ENCODE results near the gene ACADM.

The ACADM gene

DNA sequence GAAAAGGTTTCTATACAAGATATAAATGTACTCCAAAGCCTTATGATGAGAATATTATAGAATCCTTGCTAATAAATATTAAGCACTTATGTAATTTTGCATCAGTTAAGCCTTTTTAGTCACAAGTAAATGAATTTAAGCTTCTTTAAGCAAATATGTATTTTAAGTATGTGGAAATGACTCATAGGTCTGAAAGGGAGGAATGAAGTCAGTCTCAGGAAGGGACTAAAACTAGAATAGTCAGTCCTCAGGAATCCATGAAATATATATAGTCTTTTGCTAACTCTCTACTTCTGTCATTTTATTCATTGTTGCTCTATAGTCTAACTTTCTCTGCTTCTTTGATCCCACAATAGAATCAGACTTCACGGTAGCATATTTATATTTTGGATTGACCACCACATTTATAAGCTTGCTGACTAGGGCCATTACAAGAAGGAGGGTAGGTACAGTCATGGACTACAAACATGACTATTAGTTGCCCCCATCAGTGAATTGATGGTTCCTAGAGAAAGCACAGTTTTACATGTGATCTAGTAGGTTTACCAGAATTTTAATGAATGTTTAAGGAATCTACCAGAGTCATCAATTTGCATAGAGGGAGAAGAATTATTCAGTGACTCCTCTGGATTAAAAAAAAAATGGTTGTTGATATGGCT lies 41.3 kb downstream of the ACADM start:
- ATAC-seq, result peak; percentile 97
- TF ChIP-seq ISL1 (CRISPR knock-in tag; IDR thresholded peaks at IDR 0.05) (peak; percentile 56), ZNF565 (CRISPR knock-in tag; conservative IDR thresholded peaks at IDR 0.05; ENCODE audit: low read depth) (no peak)

DNA sequence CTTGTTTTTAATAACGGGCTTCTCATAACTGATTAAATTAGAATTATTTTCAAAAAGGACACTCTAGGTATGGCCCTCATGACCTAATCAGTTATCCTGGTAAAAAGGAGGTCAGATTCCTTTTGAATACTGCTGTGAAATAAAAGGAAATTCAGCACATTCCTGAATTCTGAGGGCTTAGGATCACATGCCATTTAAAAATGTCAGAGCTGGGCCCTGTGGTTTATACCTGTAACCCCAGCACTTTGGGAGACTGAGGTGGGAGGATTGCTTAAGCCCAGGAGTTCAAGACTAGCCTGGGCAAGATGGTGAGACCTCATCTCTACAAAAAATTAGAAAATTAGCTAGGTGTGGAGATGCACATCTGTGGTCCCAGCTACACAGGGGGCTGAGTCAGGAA lies 43.5 kb downstream of the ACADM start:
- no peak for TF ChIP-seq TOX (CRISPR knock-in tag; IDR thresholded peaks at IDR 0.05; ENCODE audit: borderline replicate concordance)
- no peak for TF ChIP-seq RARB (CRISPR knock-in tag; IDR thresholded peaks at IDR 0.05)
- TF ChIP-seq CSRNP3 (CRISPR knock-in tag; IDR thresholded peaks at IDR 0.05), result no peak
- no peak for TF ChIP-seq CREB5 (CRISPR knock-in tag; IDR thresholded peaks at IDR 0.05; ENCODE audit: low read depth)
- TF ChIP-seq ZFP30 (CRISPR knock-in tag; IDR thresholded peaks at IDR 0.05), result no peak
- TF ChIP-seq, protein P1, sequence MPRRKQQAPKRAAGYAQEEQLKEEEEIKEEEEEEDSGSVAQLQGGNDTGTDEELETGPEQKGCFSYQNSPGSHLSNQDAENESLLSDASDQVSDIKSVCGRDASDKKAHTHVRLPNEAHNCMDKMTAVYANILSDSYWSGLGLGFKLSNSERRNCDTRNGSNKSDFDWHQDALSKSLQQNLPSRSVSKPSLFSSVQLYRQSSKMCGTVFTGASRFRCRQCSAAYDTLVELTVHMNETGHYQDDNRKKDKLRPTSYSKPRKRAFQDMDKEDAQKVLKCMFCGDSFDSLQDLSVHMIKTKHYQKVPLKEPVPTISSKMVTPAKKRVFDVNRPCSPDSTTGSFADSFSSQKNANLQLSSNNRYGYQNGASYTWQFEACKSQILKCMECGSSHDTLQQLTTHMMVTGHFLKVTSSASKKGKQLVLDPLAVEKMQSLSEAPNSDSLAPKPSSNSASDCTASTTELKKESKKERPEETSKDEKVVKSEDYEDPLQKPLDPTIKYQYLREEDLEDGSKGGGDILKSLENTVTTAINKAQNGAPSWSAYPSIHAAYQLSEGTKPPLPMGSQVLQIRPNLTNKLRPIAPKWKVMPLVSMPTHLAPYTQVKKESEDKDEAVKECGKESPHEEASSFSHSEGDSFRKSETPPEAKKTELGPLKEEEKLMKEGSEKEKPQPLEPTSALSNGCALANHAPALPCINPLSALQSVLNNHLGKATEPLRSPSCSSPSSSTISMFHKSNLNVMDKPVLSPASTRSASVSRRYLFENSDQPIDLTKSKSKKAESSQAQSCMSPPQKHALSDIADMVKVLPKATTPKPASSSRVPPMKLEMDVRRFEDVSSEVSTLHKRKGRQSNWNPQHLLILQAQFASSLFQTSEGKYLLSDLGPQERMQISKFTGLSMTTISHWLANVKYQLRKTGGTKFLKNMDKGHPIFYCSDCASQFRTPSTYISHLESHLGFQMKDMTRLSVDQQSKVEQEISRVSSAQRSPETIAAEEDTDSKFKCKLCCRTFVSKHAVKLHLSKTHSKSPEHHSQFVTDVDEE (CRISPR knock-in tag; IDR thresholded peaks at IDR 0.05), result no peak
- no peak for TF ChIP-seq ARNTL (CRISPR knock-in tag; IDR thresholded peaks at IDR 0.05; ENCODE audit: borderline replicate concordance, low read depth)
- no peak for TF ChIP-seq ZNF8 (CRISPR knock-in tag; IDR thresholded peaks at IDR 0.05)
- no peak for TF ChIP-seq PPARA (CRISPR knock-in tag; IDR thresholded peaks at IDR 0.05; ENCODE audit: borderline replicate concordance)
- no peak for TF ChIP-seq BACH2 (CRISPR knock-in tag; IDR thresholded peaks at IDR 0.05; ENCODE audit: borderline replicate concordance)
- TF ChIP-seq SNAI2 (CRISPR knock-in tag; IDR thresholded peaks at IDR 0.05), result no peak
- no peak for TF ChIP-seq TCF4 (CRISPR knock-in tag; IDR thresholded peaks at IDR 0.05; ENCODE audit: borderline replicate concordance)
- TF ChIP-seq CSDC2 (CRISPR knock-in tag; IDR thresholded peaks at IDR 0.05), result no peak
- TF ChIP-seq GLIS3 (CRISPR knock-in tag; IDR thresholded peaks at IDR 0.05), result no peak
- no peak for TF ChIP-seq OSR1 (CRISPR knock-in tag; IDR thresholded peaks at IDR 0.05)
- TF ChIP-seq ISL1 (CRISPR knock-in tag; IDR thresholded peaks at IDR 0.05), result no peak
- TF ChIP-seq ZNF565 (CRISPR knock-in tag; conservative IDR thresholded peaks at IDR 0.05; ENCODE audit: low read depth), result no peak
- TF ChIP-seq PATZ1 (CRISPR knock-in tag; IDR thresholded peaks at IDR 0.05; ENCODE audit: borderline replicate concordance), result no peak
- TF ChIP-seq, protein P2, sequence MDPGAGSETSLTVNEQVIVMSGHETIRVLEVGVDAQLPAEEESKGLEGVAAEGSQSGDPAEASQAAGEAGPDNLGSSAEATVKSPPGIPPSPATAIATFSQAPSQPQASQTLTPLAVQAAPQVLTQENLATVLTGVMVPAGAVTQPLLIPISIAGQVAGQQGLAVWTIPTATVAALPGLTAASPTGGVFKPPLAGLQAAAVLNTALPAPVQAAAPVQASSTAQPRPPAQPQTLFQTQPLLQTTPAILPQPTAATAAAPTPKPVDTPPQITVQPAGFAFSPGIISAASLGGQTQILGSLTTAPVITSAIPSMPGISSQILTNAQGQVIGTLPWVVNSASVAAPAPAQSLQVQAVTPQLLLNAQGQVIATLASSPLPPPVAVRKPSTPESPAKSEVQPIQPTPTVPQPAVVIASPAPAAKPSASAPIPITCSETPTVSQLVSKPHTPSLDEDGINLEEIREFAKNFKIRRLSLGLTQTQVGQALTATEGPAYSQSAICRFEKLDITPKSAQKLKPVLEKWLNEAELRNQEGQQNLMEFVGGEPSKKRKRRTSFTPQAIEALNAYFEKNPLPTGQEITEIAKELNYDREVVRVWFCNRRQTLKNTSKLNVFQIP (CRISPR knock-in tag; IDR thresholded peaks at IDR 0.05; ENCODE audit: borderline replicate concordance, low read depth), result no peak
- peak; percentile 18; the same call in 2 of the 3 replicates for ATAC-seq

DNA sequence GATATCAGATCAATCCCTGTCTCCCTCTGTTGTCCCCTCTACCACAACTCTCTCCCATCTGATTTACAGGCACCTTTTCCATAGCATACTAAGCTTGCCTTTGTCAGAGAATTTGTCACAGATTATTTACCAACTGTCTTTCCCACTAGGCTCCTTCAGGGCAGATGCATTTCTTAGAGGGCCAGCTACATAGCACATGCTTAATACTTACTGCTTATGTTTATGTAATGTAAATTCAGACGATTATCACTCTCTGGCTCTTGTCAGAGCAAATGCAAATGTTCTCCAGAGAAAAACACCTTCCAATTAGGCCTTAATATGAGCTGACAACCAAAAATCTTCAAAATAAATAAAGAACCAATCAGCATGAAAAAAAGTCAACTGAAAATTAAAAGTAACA lies 46.3 kb downstream of the ACADM start:
- no peak for ATAC-seq
- TF ChIP-seq TOX (CRISPR knock-in tag; IDR thresholded peaks at IDR 0.05; ENCODE audit: borderline replicate concordance), result no peak
- TF ChIP-seq CREB5 (CRISPR knock-in tag; IDR thresholded peaks at IDR 0.05; ENCODE audit: low read depth), result no peak
- TF ChIP-seq ZNF565 (CRISPR knock-in tag; conservative IDR thresholded peaks at IDR 0.05; ENCODE audit: low read depth), result no peak
- TF ChIP-seq ESRRG (CRISPR knock-in tag; IDR thresholded peaks at IDR 0.05), result no peak
- no peak for TF ChIP-seq TCF4 (CRISPR knock-in tag; IDR thresholded peaks at IDR 0.05; ENCODE audit: borderline replicate concordance)
- no peak for TF ChIP-seq ZFP30 (CRISPR knock-in tag; IDR thresholded peaks at IDR 0.05)
- TF ChIP-seq ZFP3 (CRISPR knock-in tag; IDR thresholded peaks at IDR 0.05), result no peak
- TF ChIP-seq PPARA (CRISPR knock-in tag; IDR thresholded peaks at IDR 0.05; ENCODE audit: borderline replicate concordance), result no peak
- no peak for TF ChIP-seq RARB (CRISPR knock-in tag; IDR thresholded peaks at IDR 0.05)
- TF ChIP-seq OSR1 (CRISPR knock-in tag; IDR thresholded peaks at IDR 0.05), result no peak
- TF ChIP-seq CSDC2 (CRISPR knock-in tag; IDR thresholded peaks at IDR 0.05), result no peak
- TF ChIP-seq, protein P1 (CRISPR knock-in tag; IDR thresholded peaks at IDR 0.05), result no peak
